Measurements from ENCODE around the gene SPINK5.

The SPINK5 gene

GRCh38 chr5:148120317-148120716 is 56.5 kb downstream of the SPINK5 start:
- TF ChIP-seq, protein P1, sequence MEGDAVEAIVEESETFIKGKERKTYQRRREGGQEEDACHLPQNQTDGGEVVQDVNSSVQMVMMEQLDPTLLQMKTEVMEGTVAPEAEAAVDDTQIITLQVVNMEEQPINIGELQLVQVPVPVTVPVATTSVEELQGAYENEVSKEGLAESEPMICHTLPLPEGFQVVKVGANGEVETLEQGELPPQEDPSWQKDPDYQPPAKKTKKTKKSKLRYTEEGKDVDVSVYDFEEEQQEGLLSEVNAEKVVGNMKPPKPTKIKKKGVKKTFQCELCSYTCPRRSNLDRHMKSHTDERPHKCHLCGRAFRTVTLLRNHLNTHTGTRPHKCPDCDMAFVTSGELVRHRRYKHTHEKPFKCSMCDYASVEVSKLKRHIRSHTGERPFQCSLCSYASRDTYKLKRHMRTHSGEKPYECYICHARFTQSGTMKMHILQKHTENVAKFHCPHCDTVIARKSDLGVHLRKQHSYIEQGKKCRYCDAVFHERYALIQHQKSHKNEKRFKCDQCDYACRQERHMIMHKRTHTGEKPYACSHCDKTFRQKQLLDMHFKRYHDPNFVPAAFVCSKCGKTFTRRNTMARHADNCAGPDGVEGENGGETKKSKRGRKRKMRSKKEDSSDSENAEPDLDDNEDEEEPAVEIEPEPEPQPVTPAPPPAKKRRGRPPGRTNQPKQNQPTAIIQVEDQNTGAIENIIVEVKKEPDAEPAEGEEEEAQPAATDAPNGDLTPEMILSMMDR (IDR thresholded peaks at IDR 0.05; ENCODE audit: low read depth, low read length, missing control alignments): no peak
- H3K4me3 ChIP-seq (ENCODE audit: low read depth, low read length): no peak overlapping the region
- no peak for DNase-seq (ENCODE audit: low read depth)

GRCh38 chr5:148125641-148126040 is 61.9 kb downstream of the SPINK5 start:
- DNase-seq (ENCODE audit: low read depth): no peak
- H3K4me3 ChIP-seq (ENCODE audit: low read depth, low read length): no peak overlapping the region
- TF ChIP-seq, protein P1 (IDR thresholded peaks at IDR 0.05; ENCODE audit: low read depth, low read length, missing control alignments): peak; percentile 22

DNA sequence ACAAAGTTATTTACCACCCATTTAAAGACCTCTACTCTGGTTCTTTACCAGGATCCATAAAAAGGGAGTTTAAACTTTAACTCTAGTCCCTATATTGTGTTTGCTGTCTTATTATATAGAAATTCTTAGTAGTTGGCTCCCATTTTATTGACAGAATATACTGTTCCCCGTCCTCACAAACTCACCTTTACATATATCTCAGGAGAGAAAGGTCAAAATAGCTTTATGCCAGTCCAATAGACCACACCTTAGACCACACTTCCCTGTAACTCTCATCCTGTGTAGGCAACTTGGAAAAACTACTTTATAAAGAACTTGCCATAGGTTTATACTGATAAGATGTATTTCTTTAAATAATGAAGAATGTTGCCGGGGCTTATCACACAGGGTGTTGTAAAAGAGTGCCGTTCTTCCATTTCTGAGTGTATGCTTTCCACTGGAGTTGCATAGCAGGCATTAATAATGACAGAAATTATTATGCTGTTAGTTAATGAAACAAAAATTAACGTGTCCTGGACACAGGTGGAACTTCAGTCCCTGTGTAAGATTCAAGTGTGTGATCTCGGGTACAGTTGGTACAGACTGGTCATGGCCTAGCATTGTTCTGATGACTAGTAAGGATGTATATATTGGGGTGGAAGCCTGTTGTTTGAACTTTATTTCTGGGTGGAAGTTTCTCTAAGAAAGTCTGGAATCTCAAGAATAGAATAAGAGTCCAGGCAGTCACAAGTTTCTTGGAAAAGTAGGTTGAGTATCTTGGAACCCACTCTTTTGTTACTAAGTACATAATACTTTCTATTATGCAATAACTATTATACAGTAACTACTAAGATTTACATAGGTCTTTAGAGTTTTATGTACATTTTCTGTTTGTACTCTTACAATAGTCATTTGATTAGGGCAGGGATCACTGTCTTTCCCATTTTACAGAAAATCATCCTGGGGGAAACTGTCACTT is 71.6 kb downstream of the SPINK5 start:
- H3K4me3 ChIP-seq (ENCODE audit: low read depth, low read length): no peak overlapping the region
- TF ChIP-seq, protein P1 (IDR thresholded peaks at IDR 0.05; ENCODE audit: low read depth, low read length, missing control alignments): no peak
- no peak for DNase-seq (ENCODE audit: low read depth)

GRCh38 chr5:148140846-148141245 is 77.1 kb downstream of the SPINK5 start:
- H3K4me3 ChIP-seq (ENCODE audit: low read depth, low read length): no peak overlapping the region
- TF ChIP-seq, protein P1 (IDR thresholded peaks at IDR 0.05; ENCODE audit: low read depth, low read length, missing control alignments): no peak
- DNase-seq (ENCODE audit: low read depth): no peak

DNA sequence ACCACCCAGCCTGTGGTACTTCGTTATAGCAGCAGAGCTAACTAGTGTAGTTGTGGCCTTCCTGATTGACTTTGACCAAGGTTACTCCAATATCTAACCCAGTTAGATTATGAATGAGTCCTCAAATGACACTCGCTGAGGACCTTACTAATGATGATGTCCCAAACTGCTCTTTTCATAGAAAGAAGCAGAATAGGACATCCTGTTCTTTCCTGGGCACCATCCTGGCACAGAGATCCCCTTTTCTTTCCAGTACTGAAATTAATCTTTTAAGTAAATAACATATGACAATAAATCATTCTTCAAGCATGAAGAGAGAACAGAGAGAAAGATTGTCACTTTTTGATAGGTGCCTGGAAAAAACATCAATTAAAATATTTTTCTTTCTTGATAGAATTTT is 77.9 kb downstream of the SPINK5 start:
- DNase-seq (ENCODE audit: low read depth): no peak
- H3K4me3 ChIP-seq (ENCODE audit: low read depth, low read length): no peak overlapping the region
- TF ChIP-seq, protein P1 (IDR thresholded peaks at IDR 0.05; ENCODE audit: low read depth, low read length, missing control alignments): no peak

DNA sequence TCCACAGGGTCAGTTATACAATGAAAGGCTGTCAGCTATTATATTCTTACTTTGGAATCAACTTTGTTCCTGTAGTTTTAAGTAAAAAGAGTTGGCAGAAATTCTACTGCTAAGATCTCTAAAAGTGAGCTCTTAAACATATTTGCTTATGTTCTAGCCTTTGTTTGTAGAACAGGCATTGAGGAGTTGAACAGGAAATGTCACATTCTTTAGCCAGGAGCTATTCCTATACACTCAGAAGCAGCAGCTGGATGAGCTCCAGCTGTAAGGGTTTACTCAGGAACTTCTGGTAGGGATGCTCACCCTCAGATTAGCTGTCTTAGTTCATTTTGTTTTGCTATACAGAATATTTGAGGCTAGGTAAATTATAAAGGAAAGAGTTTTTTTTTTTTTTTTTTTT is 82.1 kb downstream of the SPINK5 start:
- TF ChIP-seq, protein P1 (IDR thresholded peaks at IDR 0.05; ENCODE audit: low read depth, low read length, missing control alignments): no peak
- no peak overlapping the region for H3K4me3 ChIP-seq (ENCODE audit: low read depth, low read length)
- no peak for DNase-seq (ENCODE audit: low read depth)

DNA sequence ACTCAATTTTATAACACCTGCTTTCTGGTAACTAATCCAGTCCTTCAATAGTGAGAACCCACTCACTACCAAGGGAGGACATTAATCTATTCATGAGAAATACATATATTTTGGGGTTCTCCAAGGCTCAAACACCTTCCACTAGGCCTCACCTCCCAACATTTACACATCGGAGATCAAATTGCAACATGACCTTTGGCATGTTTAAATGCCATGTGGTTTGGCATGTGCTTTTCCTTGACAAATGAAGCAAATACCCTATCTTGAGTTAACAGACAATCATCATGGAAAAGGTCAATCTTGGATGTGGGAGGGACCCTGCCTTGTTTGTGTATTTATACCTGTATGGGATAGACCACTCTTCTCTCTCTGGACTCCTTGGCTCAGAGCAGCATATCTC is 82.7 kb downstream of the SPINK5 start:
- TF ChIP-seq, protein P1 (IDR thresholded peaks at IDR 0.05; ENCODE audit: low read depth, low read length, missing control alignments): no peak
- H3K4me3 ChIP-seq (ENCODE audit: low read depth, low read length): no peak overlapping the region
- DNase-seq (ENCODE audit: low read depth): no peak

All from GM12864 (cell line).